Kidney capillary endothelial cell (primary cell): Measurements from ENCODE around the gene EPAS1.

ENCODE experiments used
- DNase-seq: peaks from one replicate; pipeline ENCODE4 v3.0.0-alpha.2; 2018; ENCODE audit warnings: low spot score

EPAS1 gene

GRCh38 chr2:46339676-46340459, 42.7 kb downstream of the EPAS1 start:
- no peak for DNase-seq

DNA sequence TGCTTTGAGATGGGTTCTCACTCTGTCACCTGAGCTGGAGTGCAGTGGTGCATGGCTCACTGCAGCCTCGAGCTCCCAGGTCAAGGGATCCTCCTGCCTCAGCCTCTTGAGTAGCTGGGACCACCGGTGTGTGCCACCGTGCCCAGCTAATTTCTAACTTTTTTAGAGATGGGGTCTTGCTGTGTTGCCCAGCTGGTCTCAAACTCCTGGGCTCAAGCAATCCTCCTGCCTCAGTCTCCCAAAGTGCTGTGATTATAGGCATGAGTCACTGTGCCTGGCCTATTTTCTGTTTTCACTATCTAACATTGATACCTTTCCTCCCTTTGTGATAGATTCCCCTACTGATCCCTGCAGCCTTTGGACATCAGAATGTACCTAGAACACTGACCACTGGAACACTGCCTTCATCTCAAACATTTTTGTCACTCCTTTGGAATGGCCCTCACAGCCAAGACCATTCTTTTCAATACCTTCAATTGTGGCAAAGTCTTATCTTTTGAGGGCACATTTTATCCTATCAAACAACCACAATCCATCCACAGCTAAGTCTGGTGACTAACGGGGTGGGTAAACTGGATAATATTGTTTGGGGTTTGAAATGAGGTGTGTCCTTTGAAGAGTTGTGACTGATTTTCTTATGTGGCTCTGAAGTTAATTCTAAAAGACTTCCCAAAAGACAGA, 43.7 kb downstream of the EPAS1 start:
- no peak for DNase-seq

- DNase-seq: no peak
Observed at GRCh38 chr2:46342566-46343315, 45.5 kb downstream of the EPAS1 start.

GRCh38 chr2:46344706-46345105, 47.5 kb downstream of the EPAS1 start:
- no peak for DNase-seq

GRCh38 chr2:46345775-46346174, 48.6 kb downstream of the EPAS1 start:
- no peak for DNase-seq

DNA sequence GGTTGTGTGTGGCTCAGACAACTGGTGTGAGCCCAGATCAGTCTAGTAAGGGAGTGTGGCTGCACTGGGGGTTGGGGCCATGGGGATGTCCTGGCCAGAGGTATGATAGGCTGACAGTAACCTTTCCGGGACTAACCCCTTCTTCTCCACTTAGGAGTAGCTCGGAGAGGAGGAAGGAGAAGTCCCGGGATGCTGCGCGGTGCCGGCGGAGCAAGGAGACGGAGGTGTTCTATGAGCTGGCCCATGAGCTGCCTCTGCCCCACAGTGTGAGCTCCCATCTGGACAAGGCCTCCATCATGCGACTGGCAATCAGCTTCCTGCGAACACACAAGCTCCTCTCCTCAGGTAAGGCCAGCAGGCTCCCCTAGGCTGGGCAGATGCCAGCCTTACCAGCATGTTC, 49.5 kb downstream of the EPAS1 start:
- DNase-seq: no peak

- DNase-seq: peak; percentile 39
Observed at GRCh38 chr2:46347648-46348280, 50.6 kb downstream of the EPAS1 start.

- DNase-seq: no peak
Observed at GRCh38 chr2:46349115-46349547, 51.9 kb downstream of the EPAS1 start.

- DNase-seq: peak; percentile 60
Observed at GRCh38 chr2:46350029-46350689, 53.0 kb downstream of the EPAS1 start.

- no peak for DNase-seq
Observed at GRCh38 chr2:46351098-46351749, 54.0 kb downstream of the EPAS1 start.

GRCh38 chr2:46351750-46352138, 54.5 kb downstream of the EPAS1 start:
- peak; percentile 81 for DNase-seq

- DNase-seq: peak; percentile 43
Observed at GRCh38 chr2:46352621-46353020, 55.4 kb downstream of the EPAS1 start.

GRCh38 chr2:46353509-46353908, 56.3 kb downstream of the EPAS1 start:
- DNase-seq: no peak

GRCh38 chr2:46355756-46356155, 58.5 kb downstream of the EPAS1 start:
- no peak for DNase-seq

DNA sequence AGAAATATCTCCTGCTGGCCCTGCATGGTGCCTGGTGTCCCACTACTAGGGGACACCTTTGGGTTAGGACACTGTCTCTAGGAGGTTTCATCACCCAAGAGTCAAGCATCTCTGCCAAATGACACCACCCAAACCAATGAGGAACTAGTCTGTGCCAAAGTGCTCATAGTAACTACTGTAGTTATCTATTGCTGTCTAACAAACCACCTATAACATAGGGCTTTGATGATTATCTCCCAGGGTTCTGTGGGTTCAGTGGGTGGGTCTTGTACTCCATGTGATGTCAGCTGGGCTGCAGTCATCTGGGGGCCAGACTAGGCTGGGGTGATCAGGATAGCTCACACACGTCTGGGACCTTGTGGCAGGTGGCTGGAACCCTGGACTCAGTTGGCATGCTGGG, 59.8 kb downstream of the EPAS1 start:
- no peak for DNase-seq

DNA sequence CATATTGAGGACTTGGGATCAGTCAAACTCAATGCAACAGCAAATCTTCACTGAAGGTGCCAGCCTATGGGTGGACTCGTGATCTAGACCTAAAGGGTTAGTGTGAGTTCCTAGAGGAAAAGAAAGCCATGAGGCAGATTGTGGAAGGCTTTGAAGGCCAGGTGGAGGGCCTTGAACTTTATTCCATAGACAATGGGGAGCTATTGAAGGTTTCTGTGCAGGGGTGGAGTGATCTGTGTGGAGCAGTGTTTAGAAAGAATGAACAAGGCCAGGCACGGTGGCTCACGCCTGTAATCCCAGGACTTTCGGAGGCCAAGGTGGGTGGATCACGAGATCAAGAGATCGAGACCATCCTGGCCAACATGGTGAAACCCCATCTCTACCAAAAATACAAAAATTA, 61.5 kb downstream of the EPAS1 start:
- DNase-seq: no peak

GRCh38 chr2:46360303-46360702, 63.1 kb downstream of the EPAS1 start:
- no peak for DNase-seq

DNA sequence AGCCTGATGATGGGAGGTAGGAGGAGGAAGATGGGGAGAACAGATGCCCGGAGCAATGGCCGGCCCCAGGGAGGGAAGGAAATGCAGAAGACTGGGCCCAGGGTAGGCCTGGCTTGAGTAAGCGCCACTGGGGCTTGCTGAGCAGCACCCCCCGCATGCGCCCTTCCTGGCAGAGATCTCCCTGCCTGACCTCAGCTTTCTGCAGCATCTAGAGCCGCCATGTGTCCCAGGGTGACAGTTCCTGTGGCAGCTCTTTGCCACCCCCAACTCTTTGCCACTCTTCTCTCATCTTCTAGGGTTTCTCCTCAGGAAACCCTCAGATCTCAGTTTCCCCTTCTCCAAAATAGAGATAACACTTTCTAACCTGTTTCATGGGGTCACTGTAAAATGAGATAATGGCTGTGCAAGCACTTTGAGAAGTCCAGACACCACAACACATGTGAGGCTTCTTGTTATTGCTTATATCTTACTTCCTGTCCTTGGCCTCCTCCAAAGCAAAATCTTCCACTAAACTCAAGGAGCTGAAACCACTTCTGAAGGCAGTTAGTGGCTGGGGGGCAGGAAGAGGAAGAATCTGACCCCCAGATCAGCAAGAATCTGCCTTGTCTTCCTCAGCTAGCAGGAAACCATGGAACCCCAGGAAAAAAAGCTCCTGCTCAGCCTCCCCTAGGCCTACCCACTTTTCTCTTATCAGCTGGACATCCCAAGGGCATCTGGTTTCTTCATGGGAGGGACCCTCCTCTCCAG, 64.9 kb downstream of the EPAS1 start:
- DNase-seq: no peak

DNA sequence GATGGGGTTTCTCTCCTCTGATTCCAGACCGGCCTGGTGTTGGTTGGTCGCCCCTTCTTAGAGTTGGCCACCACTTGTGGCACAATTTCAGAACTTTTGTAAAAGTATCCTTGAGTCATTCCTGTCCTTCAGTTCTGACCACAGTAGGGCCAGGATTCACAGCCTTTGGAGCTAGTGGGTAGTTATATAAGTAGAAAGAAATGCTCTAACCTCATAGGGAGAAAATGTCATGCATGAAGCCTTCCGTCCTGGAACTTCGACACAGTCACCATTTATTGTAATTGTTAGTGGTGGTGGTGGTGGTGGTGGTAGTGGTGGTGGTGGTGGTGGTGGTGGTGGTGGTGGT, 65.4 kb downstream of the EPAS1 start:
- no peak for DNase-seq

DNA sequence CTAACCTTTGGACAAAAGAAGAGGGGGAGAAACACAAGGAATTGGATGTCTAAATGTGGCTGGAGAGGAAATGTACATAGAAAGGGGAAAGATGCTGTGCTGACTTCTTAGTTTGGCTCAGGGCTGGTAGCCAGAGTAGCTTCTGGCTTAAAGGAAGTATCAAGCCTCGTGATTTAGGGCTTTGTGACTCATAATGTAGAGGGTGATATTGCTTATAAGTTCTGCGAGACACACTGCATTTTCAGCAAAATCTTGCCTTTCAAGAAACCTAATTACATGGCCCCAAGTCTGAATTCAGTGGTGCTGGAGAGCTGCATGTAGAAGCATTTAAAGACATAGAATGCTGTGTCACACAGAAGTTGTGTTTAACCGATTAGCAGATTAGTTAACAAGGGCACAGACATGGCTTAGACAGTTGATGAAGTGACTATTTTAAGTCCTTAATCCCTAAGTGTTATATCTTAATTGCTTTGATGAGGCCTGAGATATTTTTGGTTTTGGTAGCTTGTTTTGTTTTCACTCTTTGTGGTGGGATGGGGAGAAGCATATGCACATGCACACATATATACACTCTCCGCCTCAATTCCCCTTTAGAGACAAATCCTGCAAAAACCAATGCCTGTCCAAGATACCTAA, 66.4 kb downstream of the EPAS1 start:
- DNase-seq: no peak
